Keratinocyte (primary cell): ENCODE data around the gene TOM1L2. TPM values are rescaled to one million over a fixed set of nuclear protein-coding genes. Genes with fewer than 3 reads are reported as not detected.

Experiments
- DNase-seq: peaks from one replicate; pipeline ENCODE4 v3.0.0-alpha.2; 2011; ENCODE audit warnings: low read depth, missing footprints, low spot score
- FAIRE-seq: peaks from 2 replicates; lab custom pipeline; 2011; peaks lifted over from hg19 to GRCh38; lab: Jason Lieb, UNC
- H2AFZ ChIP-seq: 2 replicates; pipeline ENCODE4 v1.6.0; 2012; ENCODE audit warnings: low read length, control low read depth, inconsistent platforms; ENCODE audit not compliant: control insufficient read depth
- H3K27ac ChIP-seq: 2 replicates; pipeline ENCODE4 v1.5.1; 2011; ENCODE audit warnings: low read length; ENCODE audit not compliant: control insufficient read depth, insufficient read depth
- H3K27me3 ChIP-seq: 3 replicates; pipeline ENCODE4 v1.6.0; 2011; ENCODE audit warnings: low read length; ENCODE audit not compliant: control insufficient read depth, insufficient read depth; ENCODE audit errors: extremely low read depth
- H3K36me3 ChIP-seq, 2 experiments: 2 replicates in 1 of 2; 3 replicates in 1 of 2; pipeline ENCODE4 v1.5.1; 2011; ENCODE audit warnings: low read length in 2 of 2, mild to moderate bottlenecking in 1 of 2; ENCODE audit not compliant: control insufficient read depth in 2 of 2, insufficient read depth in 2 of 2; ENCODE audit errors: extremely low read depth in 1 of 2
- H3K4me1 ChIP-seq: 3 replicates; pipeline ENCODE4 v1.5.1; 2011; ENCODE audit warnings: low read length; ENCODE audit not compliant: control insufficient read depth, insufficient read depth; ENCODE audit errors: extremely low read depth
- H3K4me2 ChIP-seq: 3 replicates; pipeline ENCODE4 v1.6.0; 2011; ENCODE audit warnings: low read depth, low read length; ENCODE audit not compliant: control insufficient read depth, insufficient read depth; ENCODE audit errors: extremely low read depth
- H3K4me3 ChIP-seq, 3 experiments: fragments of 200-600 bp in 1 of 3; sonication (generic) in 1 of 3; 2 replicates in 2 of 3; 3 replicates in 1 of 3; pipeline ENCODE4 v1.5.1; 2011 to 2016; ENCODE audit warnings: low read length in 3 of 3, mild to moderate bottlenecking in 3 of 3, control low read depth in 2 of 3, inconsistent platforms in 1 of 3, low read depth in 1 of 3, mixed read lengths in 1 of 3, mixed run types in 1 of 3, moderate library complexity in 1 of 3; ENCODE audit not compliant: control insufficient read depth in 2 of 3, insufficient read depth in 2 of 3; ENCODE audit errors: extremely low read depth in 1 of 3
- H3K79me2 ChIP-seq: 2 replicates; pipeline ENCODE4 v1.6.0; 2012; ENCODE audit warnings: low read length; ENCODE audit not compliant: control insufficient read depth, insufficient read depth
- H3K9ac ChIP-seq: 3 replicates; pipeline ENCODE4 v1.6.0; 2011; ENCODE audit warnings: low read length; ENCODE audit not compliant: control insufficient read depth, insufficient read depth; ENCODE audit errors: extremely low read depth
- H3K9me1 ChIP-seq: 3 replicates; pipeline ENCODE4 v1.6.0; 2011; ENCODE audit warnings: low read length; ENCODE audit not compliant: control insufficient read depth, insufficient read depth; ENCODE audit errors: extremely low read depth
- H3K9me3 ChIP-seq: 2 replicates; pipeline ENCODE4 v1.5.1; 2012; ENCODE audit warnings: low read depth, low read length; ENCODE audit not compliant: control insufficient read depth
- H4K20me1 ChIP-seq: 3 replicates; pipeline ENCODE4 v1.6.0; 2011; ENCODE audit warnings: low read length; ENCODE audit not compliant: control insufficient read depth, insufficient read depth; ENCODE audit errors: extremely low read depth
- CTCF ChIP-seq, 3 experiments: IDR thresholded peaks in 1 of 3; conservative IDR thresholded peaks in 1 of 3; optimal IDR thresholded peaks in 1 of 3; 2 replicates in 2 of 3; 3 replicates in 1 of 3; pipeline versions ENCODE3 to v1.5.1; 2011; ENCODE audit warnings: low read length in 3 of 3, mild to moderate bottlenecking in 3 of 3, moderate library complexity in 2 of 3, control low read depth in 1 of 3, inconsistent platforms in 1 of 3; ENCODE audit not compliant: insufficient read depth in 2 of 3; ENCODE audit errors: extremely low read depth in 1 of 3
- EZH2 ChIP-seq: IDR thresholded peaks from one replicate; pipeline ENCODE4 v1.6.1; 2012; ENCODE audit warnings: inconsistent platforms, mild to moderate bottlenecking, low read length, moderate library complexity
- dilution Hi-C: fragments of 300-500 bp; cut with MboI; formaldehyde crosslinking; loops from one replicate; pipeline ENCODE4 v1.7.0; 2020; ENCODE audit warnings: low sequenced_read_pairs; ENCODE audit not compliant: extremely low pct_ligation_motif_present
- polyA plus RNA-seq, 5 experiments: library from polyadenylated mRNA; depleted of rRNA in 3 of 5; stranded (reverse) in 3 of 5; stranded (forward) in 1 of 5; unstranded in 1 of 5; fragments of >200 nt; gene quantifications; 1 replicate in 1 of 5; 2 replicates in 3 of 5; 3 replicates in 1 of 5; pipeline versions ENCODE4 v1.2.1 to v1.2.3, GENCODE V29; 2011 to 2012; ENCODE audit warnings: missing spikeins in 2 of 5, low read depth in 1 of 5, low replicate concordance in 1 of 5

Gene TOM1L2
- polyA plus RNA-seq, 1 donor (not counting 4 experiments of a cell fraction or from before 2014, with no cell fraction given): 36.3 TPM

- Histone ChIP-seq H3K9me3 (no peaks in the 10 kb centered on the region), H2AFZ (no peak overlapping the region), H3K27me3 (no peaks in the 10 kb centered on the region)
Observed at GRCh38 chr17:17839791-17840707, 132.2 kb downstream of the TOM1L2 start.

GRCh38 chr17:17837966-17838962, 133.9 kb downstream of the TOM1L2 start:
- FAIRE-seq: no peak
- dilution Hi-C loops: no loop called here
- peak overlapping the region; percentile 98 for H3K27ac ChIP-seq
- H3K27me3 ChIP-seq: no peaks in the 10 kb centered on the region
- H3K9me3 ChIP-seq: no peaks in the 10 kb centered on the region
- no peak for TF ChIP-seq EZH2
- no peak for TF ChIP-seq CTCF (optimal IDR thresholded peaks at IDR 0.05 in 1 of 3, IDR thresholded peaks at IDR 0.05 in 1 of 3, conservative IDR thresholded peaks at IDR 0.05 in 1 of 3; ENCODE audit: extremely low read depth in 1 of 3, insufficient read depth in 2 of 3, low read length in 3 of 3)
- H3K4me2 ChIP-seq: peak overlapping the region; percentile 87
- H3K9ac ChIP-seq: peak overlapping the region; percentile 96
- H4K20me1 ChIP-seq: peaks cover 9% of the 10 kb centered on the region
- H3K79me2 ChIP-seq: peaks cover 34% of the 10 kb centered on the region
- peaks cover 3% of the 10 kb centered on the region for H3K9me1 ChIP-seq
- peaks cover 4 to 14% of the 10 kb centered on the region in 2 experiments for H3K36me3 ChIP-seq
- H3K4me1 ChIP-seq: peaks cover 68% of the 10 kb centered on the region
- H2AFZ ChIP-seq: no peak overlapping the region
- H3K4me3 ChIP-seq: no peak overlapping the region
- no peak for DNase-seq

More at GRCh38 chr17:17839791-17840707, 132.2 kb downstream of the TOM1L2 start:
- Histone ChIP-seq H3K79me2 (peaks cover 16% of the 10 kb centered on the region), H4K20me1 (peaks cover 5% of the 10 kb centered on the region), H3K27ac (peak overlapping the region; percentile 98), H3K4me3 (peak overlapping the region; percentile 13 to 59 (median 42)), H3K9ac (peak overlapping the region; percentile 90), H3K9me1 (peaks cover 3% of the 10 kb centered on the region), H3K4me2 (peak overlapping the region; percentile 80), H3K36me3 (peaks cover under 1 to 7% of the 10 kb centered on the region in 2 experiments), H3K4me1 (peaks cover 65% of the 10 kb centered on the region)
- FAIRE-seq: peak; percentile 17
- peak; percentile 92 for DNase-seq
- dilution Hi-C loops: no loop called here
- no peak for TF ChIP-seq CTCF (optimal IDR thresholded peaks at IDR 0.05 in 1 of 3, IDR thresholded peaks at IDR 0.05 in 1 of 3, conservative IDR thresholded peaks at IDR 0.05 in 1 of 3; ENCODE audit: extremely low read depth in 1 of 3, insufficient read depth in 2 of 3, low read length in 3 of 3)
- TF ChIP-seq EZH2: no peak
